ENCODE measurements around the gene NPEPL1. TPM values are rescaled to one million over a fixed set of nuclear protein-coding genes. Genes with fewer than 3 reads are reported as not detected.

The NPEPL1 gene
- total and polyA plus RNA-seq, 7 donors: 10.6 to 65.1 (median 26.5) TPM

- peaks cover 0 to 17% (median 0%) of the 10 kb centered on the region in 3 donors for H3K27me3 ChIP-seq
- TF ChIP-seq POLR2AphosphoS5 (IDR thresholded peaks at IDR 0.05) (no peak), EP300 (IDR thresholded peaks at IDR 0.05) (no peak), CTCF (IDR thresholded peaks at IDR 0.05) (no peak), POLR2A (IDR thresholded peaks at IDR 0.05) (no peak)
- H3K4me3 ChIP-seq: no peak overlapping the region
- WGBS, 2 donors: 65 to 85% methylated on average over 10 of the region's 10 CpGs
- intact Hi-C loops (cut with DNase I): no loop called here
- H3K36me3 ChIP-seq: no peaks in the 10 kb centered on the region
- no peaks in the 10 kb centered on the region for H3K4me1 ChIP-seq
- no peaks in the 10 kb centered on the region for H3K9me3 ChIP-seq
- no peak for DNase-seq
- no peak overlapping the region for H3K27ac ChIP-seq
Measured at GRCh38 chr20:58740356-58741308, 48.0 kb downstream of the NPEPL1 start.

GRCh38 chr20:58741384-58741783, 48.8 kb downstream of the NPEPL1 start:
- 90 to 93% methylated on average over 5 of the region's 5 CpGs for WGBS, 2 donors
- Histone ChIP-seq H3K27ac (no peak overlapping the region), H3K36me3 (no peaks in the 10 kb centered on the region), H3K27me3 (peaks cover 0 to 18% (median 0%) of the 10 kb centered on the region in 3 donors), H3K4me1 (peaks cover 0 to 3% (median 1%) of the 10 kb centered on the region in 4 donors), H3K4me3 (no peak overlapping the region), H3K9me3 (no peaks in the 10 kb centered on the region)
- intact Hi-C loops (cut with DNase I): no loop called here
- TF ChIP-seq CTCF (IDR thresholded peaks at IDR 0.05): no peak
- no peak for TF ChIP-seq POLR2A (IDR thresholded peaks at IDR 0.05)
- no peak for TF ChIP-seq POLR2AphosphoS5 (IDR thresholded peaks at IDR 0.05)
- TF ChIP-seq EP300 (IDR thresholded peaks at IDR 0.05): no peak
- DNase-seq: no peak

DNA sequence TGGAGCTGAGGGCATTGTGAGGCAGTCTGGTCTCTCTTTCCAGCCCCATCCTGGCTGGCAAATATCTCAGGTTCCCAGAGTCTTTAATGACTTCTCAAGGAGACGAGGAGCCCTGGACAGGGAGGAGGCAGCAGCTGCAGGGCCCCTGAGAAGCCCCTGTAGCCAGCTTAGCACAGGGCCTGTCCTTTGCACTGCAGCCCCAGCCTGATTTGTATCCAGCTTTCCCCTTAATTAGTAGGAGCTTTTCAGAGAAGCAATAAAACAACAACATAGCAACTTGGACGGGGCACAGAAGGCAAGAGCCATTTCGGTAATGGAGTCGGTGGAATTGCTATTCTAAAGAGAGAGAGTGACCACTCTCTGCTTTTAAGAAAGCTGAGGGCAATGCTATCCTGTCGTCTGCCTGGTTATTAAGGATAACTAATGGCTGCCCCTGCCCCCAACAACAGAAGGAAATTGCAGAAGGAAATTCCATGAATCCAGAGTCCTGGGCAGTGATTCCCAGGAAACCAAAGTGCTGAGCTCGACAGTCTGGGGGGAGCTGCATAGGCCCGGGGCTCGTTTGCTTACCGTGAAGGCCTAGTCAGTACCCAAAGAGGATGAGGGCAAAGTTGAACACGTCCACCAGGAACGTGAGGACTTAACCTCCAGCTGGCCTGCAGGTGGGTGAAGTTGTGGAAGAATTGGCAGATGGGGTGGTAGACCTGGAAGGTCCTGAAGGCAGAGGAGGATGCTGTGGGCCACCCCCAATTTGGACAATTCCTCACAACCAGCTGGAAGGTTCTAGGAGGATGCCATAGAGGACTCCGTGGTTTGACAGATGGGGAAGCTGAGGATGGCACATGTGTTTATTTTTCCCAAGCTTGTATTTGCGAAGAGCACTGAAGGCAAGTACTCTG, 50.3 kb downstream of the NPEPL1 start:
- H3K27ac ChIP-seq: no peak overlapping the region
- 50 to 58% methylated on average over 13 of the region's 13 CpGs for WGBS, 2 donors
- peaks cover 0 to 24% (median 0%) of the 10 kb centered on the region in 3 donors for H3K27me3 ChIP-seq
- no peaks in the 10 kb centered on the region for H3K9me3 ChIP-seq
- peaks cover 0 to 12% (median 4%) of the 10 kb centered on the region in 4 donors for H3K4me1 ChIP-seq
- intact Hi-C loops (cut with DNase I): no loop called here
- no peak overlapping the region for H3K4me3 ChIP-seq
- no peak for TF ChIP-seq POLR2AphosphoS5 (IDR thresholded peaks at IDR 0.05)
- no peak for TF ChIP-seq POLR2A (IDR thresholded peaks at IDR 0.05)
- TF ChIP-seq EP300 (IDR thresholded peaks at IDR 0.05): no peak
- no peak for TF ChIP-seq CTCF (IDR thresholded peaks at IDR 0.05)
- no peak for DNase-seq
- H3K36me3 ChIP-seq: no peaks in the 10 kb centered on the region

DNA sequence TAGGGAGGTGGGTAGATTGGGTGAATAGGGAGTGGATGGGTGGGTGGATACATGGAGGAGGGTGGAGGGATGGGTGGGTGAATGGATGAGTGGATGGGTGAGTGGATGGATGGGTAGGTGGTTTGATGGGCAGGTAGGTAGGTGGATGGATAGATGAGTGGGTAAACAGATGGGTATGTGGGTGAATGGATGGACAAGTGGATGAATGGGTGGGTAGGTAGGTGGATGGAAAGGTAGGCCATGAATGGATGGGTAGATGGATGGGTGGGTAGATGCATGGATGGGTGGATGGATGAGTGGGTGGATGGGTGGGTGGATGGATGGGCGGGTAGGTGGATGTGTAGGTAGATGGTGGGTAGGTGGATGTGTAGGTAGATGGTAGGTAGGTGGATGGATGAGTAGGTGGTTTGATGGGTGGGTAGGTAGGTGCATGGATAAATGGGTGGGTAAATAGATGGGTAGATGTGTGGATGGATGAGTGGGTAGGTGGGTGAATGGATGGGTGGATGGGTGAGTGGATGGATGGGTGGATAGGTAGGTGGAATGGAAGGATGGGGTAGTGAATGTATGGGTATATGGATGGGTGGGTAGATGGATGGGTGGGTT, 51.4 kb downstream of the NPEPL1 start:
- TF ChIP-seq CTCF (IDR thresholded peaks at IDR 0.05) (no peak), POLR2AphosphoS5 (IDR thresholded peaks at IDR 0.05) (no peak), POLR2A (IDR thresholded peaks at IDR 0.05) (no peak)
- peaks cover 0 to 12% (median 4%) of the 10 kb centered on the region in 4 donors for H3K4me1 ChIP-seq
- peaks cover 0 to 24% (median 0%) of the 10 kb centered on the region in 3 donors for H3K27me3 ChIP-seq
- 88 to 97% methylated on average over 1 of the region's 1 CpG for WGBS, 2 donors
- no peak overlapping the region for H3K27ac ChIP-seq
- no peaks in the 10 kb centered on the region for H3K36me3 ChIP-seq
- H3K4me3 ChIP-seq: no peak overlapping the region
- intact Hi-C loops (cut with DNase I): no loop called here
- no peak for DNase-seq
- H3K9me3 ChIP-seq: no peaks in the 10 kb centered on the region
